Dedifferentiated amniotic fluid mesenchymal stem cell (primary cell): ENCODE measurements around the gene KIAA0513.

ENCODE experiments used
- DNase-seq: peaks from one replicate; pipeline ENCODE4 v3.0.0-alpha.2; 2016; ENCODE audit errors: extremely low spot score

Gene KIAA0513

GRCh38 chr16:85088570-85089199 lies 61.1 kb downstream of the KIAA0513 start:
- no peak for DNase-seq

GRCh38 chr16:85089525-85089924 lies 61.9 kb downstream of the KIAA0513 start:
- DNase-seq, result no peak

GRCh38 chr16:85090181-85090580 lies 62.6 kb downstream of the KIAA0513 start:
- DNase-seq, result no peak

GRCh38 chr16:85090873-85091521 lies 63.4 kb downstream of the KIAA0513 start:
- DNase-seq, result no peak

GRCh38 chr16:85091522-85091910 lies 63.9 kb downstream of the KIAA0513 start:
- no peak for DNase-seq

- DNase-seq, result no peak
These were observed 64.7 kb downstream of the KIAA0513 start for GRCh38 chr16:85092309-85092708.

GRCh38 chr16:85092851-85093250 lies 65.3 kb downstream of the KIAA0513 start:
- no peak for DNase-seq

- no peak for DNase-seq
These were observed 66.1 kb downstream of the KIAA0513 start for GRCh38 chr16:85093705-85094104.

GRCh38 chr16:85094176-85094805 lies 66.7 kb downstream of the KIAA0513 start:
- no peak for DNase-seq

GRCh38 chr16:85094812-85095211 lies 67.2 kb downstream of the KIAA0513 start:
- DNase-seq, result no peak

GRCh38 chr16:85096921-85097320 lies 69.3 kb downstream of the KIAA0513 start:
- no peak for DNase-seq

GRCh38 chr16:85098565-85098964 lies 71.0 kb downstream of the KIAA0513 start:
- no peak for DNase-seq

- no peak for DNase-seq
These were observed 72.7 kb downstream of the KIAA0513 start for GRCh38 chr16:85100265-85100664.

GRCh38 chr16:85101956-85102630 lies 74.5 kb downstream of the KIAA0513 start:
- no peak for DNase-seq

- no peak for DNase-seq
These were observed 75.8 kb downstream of the KIAA0513 start for GRCh38 chr16:85103114-85104079.

- DNase-seq, result no peak
These were observed 76.6 kb downstream of the KIAA0513 start for GRCh38 chr16:85104147-85104546.

- no peak for DNase-seq
These were observed 77.3 kb downstream of the KIAA0513 start for GRCh38 chr16:85104821-85105391.

GRCh38 chr16:85105475-85105874 lies 77.9 kb downstream of the KIAA0513 start:
- DNase-seq, result no peak

GRCh38 chr16:85107083-85107482 lies 79.5 kb downstream of the KIAA0513 start:
- no peak for DNase-seq

- DNase-seq, result no peak
These were observed 79.9 kb downstream of the KIAA0513 start for GRCh38 chr16:85107532-85107931.

- DNase-seq, result no peak
These were observed 82.5 kb downstream of the KIAA0513 start for GRCh38 chr16:85110105-85110504.
